Measurements from ENCODE around the gene TRABD2B. TPM values are rescaled to one million over a fixed set of nuclear protein-coding genes. Genes with fewer than 3 reads are reported as not detected.

The TRABD2B gene
- total RNA-seq, 1 experiment from 2014 or later, result 0.05 TPM

- Histone ChIP-seq H3K9me3 (ENCODE audit: control insufficient read depth in 1 of 2, insufficient read depth in 1 of 2, low read depth in 1 of 2, low read length in 2 of 2) (no peaks in the 10 kb centered on the region), H3K79me2 (ENCODE audit: insufficient read depth, low read length) (no peaks in the 10 kb centered on the region), H3K4me2 (ENCODE audit: low read length) (no peak overlapping the region), H3K4me1 (ENCODE audit: control insufficient read depth in 1 of 2, insufficient read depth in 2 of 2, low read length in 2 of 2) (no peaks in the 10 kb centered on the region), H3K4me3 (replicated peaks in 1 of 2; ENCODE audit: low read depth in 1 of 2, low read length in 2 of 2) (no peak overlapping the region), H3K27ac (ENCODE audit: low read depth, low read length) (no peak overlapping the region), H3K9me2 (ENCODE audit: insufficient read depth) (no peaks in the 10 kb centered on the region), H3K9ac (ENCODE audit: low read length) (no peak overlapping the region), H4K20me1 (ENCODE audit: insufficient read depth) (no peaks in the 10 kb centered on the region), H3K36me3 (ENCODE audit: control insufficient read depth in 1 of 2, insufficient read depth in 2 of 2, low read length in 2 of 2) (no peaks in the 10 kb centered on the region), H3K27me3 (ENCODE audit: insufficient read depth, low read length) (no peaks in the 10 kb centered on the region), H2AFZ (ENCODE audit: low read depth, low read length, poor library complexity, severe bottlenecking) (no peak overlapping the region)
- no peak for ATAC-seq
- RAD21 ChIA-PET (ENCODE audit: low non-redundant PET in 1 of 2, low total read pairs in 2 of 2, uncharacterized antibody in 2 of 2, unreplicated experiment in 2 of 2), result no interaction called here
- CTCF ChIA-PET, result no interaction called here
- no TSS peak for BruUV-seq (replicated peaks)
- no peak for DNase-seq (ENCODE audit: low read depth, low spot score)
- POLR2A ChIA-PET, result no interaction called here
- TF ChIP-seq ZBTB33 (IDR thresholded peaks at IDR 0.05; ENCODE audit: extremely low read depth, insufficient replicate concordance, low read length) (no peak), SIN3A (IDR thresholded peaks at IDR 0.05; ENCODE audit: low read depth) (no peak), SRF (IDR thresholded peaks at IDR 0.05; ENCODE audit: low read depth) (no peak), MAX (IDR thresholded peaks at IDR 0.05) (no peak), EZH2phosphoT487 (IDR thresholded peaks at IDR 0.05; ENCODE audit: borderline replicate concordance) (no peak), CTCF (IDR thresholded peaks at IDR 0.05 in 2 of 3, conservative IDR thresholded peaks at IDR 0.05 in 1 of 3; ENCODE audit: borderline replicate concordance in 1 of 3, insufficient read depth in 1 of 3, low read depth in 2 of 3, low read length in 2 of 3) (no peak), ZFX (IDR thresholded peaks at IDR 0.05) (no peak), ELF1 (IDR thresholded peaks at IDR 0.05; ENCODE audit: borderline replicate concordance, low read depth) (no peak), JUND (IDR thresholded peaks at IDR 0.05) (no peak), EZH2 (IDR thresholded peaks at IDR 0.05) (no peak)
- intact Hi-C loops (cut with micrococcal nuclease), result no loop called here
Observed at GRCh38 chr1:47887475-47888293, 109.5 kb downstream of the TRABD2B start.

Measured in HCT116 (cell line).